Posterior cingulate gyrus (tissue), 11 donors: ENCODE results near the gene NSG2.

Source experiments
- DNase-seq, 10 donors: peaks; one replicate each; pipeline versions ENCODE4 v3.0.0 to v3.0.0-alpha.2; 2020 to 2021; ENCODE audit warnings: mixed read lengths in 3 of 10
- intact Hi-C: fragments of 100-400 bp; cut with DNase I; formaldehyde crosslinking; loops from one replicate; pipeline ENCODE4 v1.15.1; 2023

NSG2 gene

DNA sequence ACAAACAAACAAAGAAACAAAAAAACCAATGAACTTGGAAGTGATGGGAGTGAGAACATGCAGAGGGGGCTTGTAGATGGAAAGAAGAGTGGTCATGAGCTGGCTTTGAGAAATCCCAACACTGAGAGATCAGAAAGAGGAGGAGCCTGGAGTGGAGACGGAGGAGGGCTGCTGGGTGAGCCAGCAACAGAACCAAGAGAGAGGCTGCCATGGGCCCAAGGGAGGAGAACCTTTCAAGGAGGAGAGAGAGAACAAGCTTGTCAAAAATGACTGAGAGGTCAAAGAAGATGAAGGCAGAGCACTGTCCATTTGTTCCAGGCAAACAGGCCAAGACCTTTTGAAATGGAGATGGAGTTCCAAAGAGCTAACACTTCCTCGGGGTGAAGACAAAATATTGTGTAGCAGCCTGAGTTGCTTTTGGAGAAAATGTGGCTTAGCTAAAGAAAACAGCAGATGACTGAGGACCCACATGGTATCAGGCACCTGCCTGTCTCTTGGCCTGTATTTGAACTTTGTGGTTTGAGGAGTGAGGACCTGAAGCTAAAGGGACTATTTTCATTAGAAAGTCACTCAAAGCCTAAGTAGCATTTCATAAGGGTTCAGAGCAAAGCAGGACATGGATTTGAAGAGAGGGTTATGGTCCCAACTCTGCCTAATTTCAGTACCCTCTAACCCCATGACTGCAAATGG, 13.1 kb downstream of the NSG2 start:
- intact Hi-C loops: no loop called here
- DNase-seq: no peak

DNA sequence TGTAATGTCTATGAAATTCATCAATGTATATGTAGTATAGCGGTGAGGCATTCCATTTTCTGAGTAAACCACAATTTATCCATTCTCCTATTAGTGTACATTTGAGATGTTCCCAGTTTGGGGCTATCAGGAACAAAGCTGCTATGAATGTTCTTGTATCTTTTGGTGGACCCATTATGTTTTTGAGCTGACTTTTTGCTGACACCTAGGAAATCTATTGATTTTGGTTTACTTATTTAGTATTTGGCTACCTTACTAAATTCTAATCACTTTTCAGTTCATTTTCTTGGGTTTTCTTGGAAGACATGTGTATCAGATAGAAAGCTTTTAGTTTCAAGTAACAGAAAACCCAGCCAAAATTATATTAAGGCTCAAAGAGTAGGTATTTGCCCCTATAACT, 13.7 kb downstream of the NSG2 start:
- intact Hi-C loops: no loop called here
- DNase-seq: no peak

DNA sequence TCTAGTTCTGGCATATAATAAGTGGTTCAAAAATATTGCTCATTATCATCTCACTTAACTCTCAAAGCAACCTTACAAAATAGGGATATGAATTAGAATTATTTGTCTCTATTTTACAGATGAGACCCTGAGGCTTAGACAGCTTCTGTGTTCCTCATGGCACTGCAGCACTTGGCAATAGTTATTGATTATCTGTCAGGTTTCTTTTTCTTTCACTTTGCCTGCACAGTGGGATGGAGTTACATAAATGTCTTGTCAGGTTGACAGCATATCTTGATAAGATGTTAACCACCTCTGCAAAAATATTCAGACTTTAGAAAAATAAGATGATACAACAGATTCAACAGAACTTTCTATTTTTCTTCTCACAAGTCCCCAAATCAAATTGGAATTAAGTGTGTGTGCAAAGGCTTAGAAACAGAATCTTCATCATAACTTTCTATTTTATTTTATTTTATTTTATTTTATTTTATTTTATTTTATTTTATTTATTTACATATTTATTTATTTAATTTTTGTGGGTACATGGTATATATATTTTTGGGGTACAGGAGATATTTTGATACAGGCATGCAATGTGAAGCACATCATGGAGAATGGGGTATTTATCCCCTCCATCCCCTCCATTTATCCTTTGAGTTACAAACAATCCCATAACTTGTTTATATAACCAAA, 17.7 kb downstream of the NSG2 start:
- intact Hi-C loops: no loop called here
- DNase-seq: no peak

DNA sequence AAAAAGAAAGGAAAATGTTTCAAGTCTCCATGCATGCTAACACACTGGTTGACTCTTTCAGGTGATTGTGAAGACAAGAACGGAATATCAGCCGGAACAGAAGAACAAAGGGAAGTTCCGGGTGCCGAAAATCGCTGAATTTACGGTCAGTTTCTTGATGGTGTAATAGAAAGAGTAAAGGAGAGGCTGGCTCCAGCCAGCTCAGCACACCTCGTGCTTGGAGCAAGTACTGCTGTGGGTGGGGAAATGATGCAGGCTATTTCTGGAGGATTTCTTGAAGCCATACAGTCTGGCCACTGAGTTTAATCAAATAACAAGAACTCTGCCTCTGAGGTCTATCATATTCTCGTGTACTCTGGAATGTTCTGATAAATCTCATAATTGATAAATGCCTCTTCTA, 18.7 kb downstream of the NSG2 start:
- intact Hi-C loops: no loop called here
- peak in 1 of 10 donors; percentile 71 for DNase-seq

DNA sequence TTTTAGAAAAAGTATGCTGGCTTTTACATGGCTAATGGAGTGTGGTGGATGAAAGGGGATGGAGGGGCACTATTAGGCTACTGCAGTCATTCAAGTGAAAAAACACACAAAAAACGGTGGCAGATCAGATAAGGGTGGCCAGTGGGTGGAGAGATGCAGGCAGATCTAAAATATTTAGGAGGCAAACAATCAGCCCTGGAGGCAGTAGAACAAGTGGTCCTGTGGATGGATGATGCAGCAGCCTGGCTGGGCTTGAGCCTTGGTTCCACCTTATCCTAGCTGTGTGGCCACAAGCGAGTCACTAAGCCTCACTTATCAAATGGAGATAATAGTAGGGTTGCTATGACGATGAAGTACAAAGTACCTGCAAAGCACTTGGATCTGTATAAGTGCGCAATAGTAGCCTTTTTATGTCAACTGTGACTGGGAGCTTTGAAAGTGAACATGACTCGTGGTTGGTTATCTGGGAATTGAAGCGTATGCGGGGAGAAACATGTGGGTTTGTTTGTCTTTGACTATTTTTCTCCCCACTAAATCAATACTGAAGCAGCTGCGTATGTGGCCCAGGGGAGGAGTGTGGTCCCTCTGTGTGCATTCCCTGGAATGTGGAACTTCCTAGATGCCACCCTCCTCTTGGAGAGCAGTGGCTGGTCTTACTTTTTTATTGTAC, 20.2 kb downstream of the NSG2 start:
- no peak for DNase-seq
- intact Hi-C loops: no loop called here

DNA sequence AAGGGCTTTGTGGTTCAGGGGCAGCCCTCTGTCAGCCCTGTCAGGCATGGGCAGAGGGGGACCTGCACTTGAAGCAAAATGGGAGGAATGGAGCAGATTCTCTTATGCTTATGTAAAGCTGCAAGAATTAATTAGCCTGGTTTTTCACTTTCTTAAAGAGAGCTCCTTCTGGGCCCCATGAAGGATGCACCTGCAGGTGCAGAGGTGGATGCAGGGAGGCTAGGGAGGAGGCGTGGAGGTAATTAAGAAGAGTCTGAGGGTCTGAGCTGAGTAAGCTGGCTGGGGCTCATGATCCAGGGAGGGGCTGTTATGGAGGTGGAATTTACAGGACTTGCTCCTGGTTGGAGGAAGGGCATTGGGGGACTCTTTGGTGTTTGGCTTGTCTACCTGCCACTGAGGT, 22.0 kb downstream of the NSG2 start:
- intact Hi-C loops: no loop called here
- no peak for DNase-seq

DNA sequence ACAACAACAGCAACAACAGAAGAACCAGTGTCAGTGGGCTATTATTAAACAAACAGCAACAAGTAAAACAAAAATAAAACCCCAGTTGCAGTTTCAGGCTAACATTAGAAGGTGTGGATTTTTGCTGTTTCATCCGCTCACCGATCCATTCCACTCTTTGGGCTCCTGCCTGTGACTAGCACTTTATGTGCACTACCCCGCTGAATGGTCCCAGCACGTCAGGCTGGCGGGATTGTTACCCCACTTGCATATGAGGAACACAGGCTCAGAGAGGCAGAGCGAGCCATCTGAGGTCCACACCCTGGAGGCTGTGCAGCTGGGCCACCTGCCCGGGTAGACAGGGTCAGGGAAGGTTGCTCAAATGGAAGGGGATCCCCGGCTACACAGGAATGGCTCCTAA, 26.0 kb downstream of the NSG2 start:
- no peak for DNase-seq
- intact Hi-C loops: no loop called here

DNA sequence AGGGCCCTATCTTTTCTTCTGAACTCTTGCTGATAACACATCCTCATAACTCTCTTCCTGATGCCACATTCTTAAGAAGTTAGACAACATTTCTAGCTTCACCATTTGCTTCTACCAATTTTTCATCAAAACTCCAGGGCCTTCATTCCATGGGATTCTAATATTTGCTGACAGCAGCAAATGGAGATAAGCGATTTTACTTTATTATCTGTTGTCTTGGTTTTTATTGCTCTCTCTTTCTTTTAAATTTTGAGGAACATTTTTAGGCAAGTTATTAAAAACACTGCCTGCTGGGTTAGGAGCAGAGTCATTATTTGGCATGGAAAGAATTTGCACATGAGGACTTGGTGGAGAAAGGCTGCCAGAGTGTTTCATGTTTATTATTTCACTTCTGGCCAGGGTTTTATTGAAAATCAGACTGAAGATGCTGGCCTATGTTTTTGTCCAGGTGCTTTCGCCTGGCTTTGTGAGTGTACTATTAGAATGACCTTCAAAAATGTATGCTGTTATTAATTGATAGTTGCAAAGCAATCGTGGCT, 27.7 kb downstream of the NSG2 start:
- no peak for DNase-seq
- intact Hi-C loops: no loop called here

DNA sequence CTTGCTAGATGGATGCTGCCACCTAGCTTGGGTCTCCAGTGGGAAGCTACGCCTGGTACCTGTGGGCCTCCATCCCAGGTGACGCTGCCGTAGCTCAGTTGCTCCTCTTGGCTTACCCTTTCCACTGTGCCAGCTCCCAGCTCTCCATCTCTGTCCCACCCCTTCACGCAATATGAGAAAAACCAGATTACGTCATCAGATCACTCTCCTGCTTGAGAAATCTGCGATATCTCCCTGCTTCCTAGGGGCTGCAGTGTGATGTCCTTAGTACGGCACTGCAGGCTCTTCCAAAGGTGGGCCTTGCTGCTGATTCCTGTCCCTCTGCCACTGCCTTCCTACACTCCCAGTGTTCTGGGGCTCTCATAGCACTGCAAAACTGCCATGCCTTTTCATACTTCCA, 28.9 kb downstream of the NSG2 start:
- intact Hi-C loops: no loop called here
- no peak for DNase-seq

DNA sequence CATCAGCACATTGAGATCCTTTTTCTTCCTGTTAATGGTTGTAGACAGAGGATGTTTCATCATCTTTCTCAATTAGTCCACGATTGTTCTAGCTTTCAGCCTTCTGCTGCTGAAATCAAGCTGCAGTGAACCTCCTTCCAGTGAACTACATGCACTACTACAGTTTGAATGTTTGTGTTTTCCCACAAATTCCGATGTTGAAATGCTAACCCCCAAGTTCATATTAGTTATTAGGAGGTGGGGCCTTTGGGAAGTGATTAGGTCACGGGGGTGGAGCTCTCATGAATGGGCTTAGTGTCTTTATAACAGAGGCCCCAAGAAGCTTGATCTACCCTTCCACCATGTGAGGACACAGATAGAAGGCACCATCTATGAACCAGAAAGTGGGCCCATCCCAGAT, 32.9 kb downstream of the NSG2 start:
- intact Hi-C loops: no loop called here
- DNase-seq: no peak

DNA sequence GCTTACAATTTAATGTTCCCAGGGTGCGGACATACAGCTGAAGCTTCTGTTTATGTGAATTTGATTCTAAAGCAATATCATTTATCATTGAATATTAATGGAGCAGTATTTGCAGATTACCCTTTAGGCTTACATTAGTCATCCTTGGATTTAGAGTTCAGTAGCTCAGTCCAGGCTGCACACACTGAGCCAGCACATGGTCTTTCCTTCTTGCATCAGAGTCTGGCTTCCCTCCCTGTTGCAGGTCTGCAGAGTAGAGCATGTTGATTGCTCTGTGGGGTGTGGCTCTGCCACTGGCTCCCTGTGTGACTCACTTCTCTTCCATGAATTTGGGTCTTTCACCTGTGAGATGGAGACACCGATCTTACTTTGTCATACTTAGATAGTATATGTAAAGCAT, 36.8 kb downstream of the NSG2 start:
- no peak for DNase-seq
- intact Hi-C loops: no loop called here

DNA sequence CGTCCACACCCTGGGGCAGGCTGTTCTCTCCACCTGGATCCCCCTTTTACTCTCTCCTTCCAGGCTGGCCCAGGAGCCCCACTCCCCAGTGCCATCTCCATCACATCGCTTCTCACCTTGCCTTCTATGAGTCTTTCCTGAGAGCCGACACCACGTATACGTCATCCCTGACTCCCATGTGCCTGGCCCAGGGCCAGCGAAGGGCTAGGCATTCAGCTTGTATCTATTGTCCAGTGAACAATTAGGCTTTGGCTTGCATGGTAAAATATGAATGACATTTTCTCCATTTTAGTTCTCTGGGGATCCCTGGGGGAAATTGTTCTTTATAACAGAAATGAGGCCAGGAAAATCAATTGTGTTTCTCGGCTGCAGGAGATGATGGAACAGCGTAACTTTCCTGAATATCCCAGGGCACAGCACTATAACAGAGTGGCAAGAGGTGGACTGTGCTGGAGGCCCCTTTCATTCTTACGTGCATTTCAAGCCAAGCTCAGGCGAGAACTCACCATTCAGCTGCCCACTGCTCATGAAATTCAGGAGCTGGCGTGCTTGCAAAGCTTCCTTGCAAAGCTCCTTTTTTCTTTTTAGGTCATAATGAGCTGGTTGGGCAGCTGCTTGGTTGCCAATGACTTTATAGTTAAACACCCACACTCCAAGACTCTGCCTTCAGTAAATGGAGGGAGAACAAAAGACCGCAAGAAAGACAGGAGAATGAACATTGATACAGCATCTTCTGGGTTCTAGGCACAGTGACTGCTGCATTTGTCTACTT, 37.7 kb downstream of the NSG2 start:
- intact Hi-C loops: no loop called here
- peak in 7 of 10 donors; percentile 38 to 90 (median 47) for DNase-seq

DNA sequence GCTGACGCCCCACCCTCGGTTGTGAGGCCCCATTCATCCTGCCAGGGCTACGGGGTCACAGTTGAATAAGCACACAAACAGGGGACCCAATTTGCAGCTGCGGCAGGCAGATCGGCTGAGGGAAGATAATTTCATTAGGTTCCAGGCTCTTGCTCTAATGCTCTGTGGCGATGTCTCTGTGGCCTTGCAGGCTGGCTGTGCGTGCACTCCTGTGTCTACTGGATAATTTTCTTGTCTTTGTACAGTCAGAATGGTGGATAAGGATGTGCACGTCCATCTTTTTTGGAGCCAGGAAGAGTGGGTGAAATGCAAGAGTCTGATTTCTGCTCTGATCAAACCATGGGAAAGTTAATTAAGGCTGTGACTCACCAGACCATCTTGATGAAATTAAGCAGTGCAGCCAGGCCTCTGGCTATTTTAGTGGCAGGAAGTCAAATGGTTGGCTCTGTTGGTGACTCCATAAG, 39.2 kb downstream of the NSG2 start:
- DNase-seq: no peak

DNA sequence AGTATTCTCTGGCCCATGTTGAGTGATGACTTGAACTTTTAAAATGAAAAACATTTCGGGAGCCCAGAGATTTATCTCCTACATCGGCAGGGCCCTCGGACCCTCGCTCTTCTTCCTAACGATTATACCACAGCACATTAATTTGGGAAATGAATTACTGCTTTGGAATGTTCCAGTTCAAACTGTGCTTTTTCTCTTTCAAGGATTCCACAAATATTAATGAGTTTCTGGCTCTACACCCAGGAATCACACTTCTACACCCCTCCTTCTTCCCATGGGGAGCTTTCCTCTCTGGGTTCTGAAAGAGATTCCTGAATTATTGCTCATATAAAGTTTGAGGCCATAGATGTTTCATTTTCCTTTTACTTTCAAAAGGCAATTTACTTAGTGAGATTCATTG, 41.2 kb downstream of the NSG2 start:
- intact Hi-C loops: no loop called here
- no peak for DNase-seq

More for the DNA sequence above, 39.2 kb downstream of the NSG2 start:
- intact Hi-C loops: no loop called here

DNA sequence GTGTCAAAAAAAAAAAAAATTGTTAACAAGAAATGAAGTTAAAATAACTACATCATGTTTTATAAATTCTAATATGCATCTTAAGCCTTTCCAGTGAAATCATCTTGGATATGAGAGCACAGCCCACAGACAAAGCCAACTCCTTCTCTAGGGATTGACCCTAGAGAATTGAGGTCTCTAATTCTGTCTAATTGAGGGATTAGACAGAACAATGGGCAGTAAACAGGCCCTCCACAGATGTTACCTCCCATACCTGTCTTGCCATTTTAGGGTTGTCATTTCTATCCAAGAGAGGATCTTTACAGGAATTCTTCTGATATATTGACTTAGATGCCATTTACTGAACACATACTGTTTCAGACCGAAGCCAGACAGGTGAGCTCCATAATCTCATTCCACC, 42.3 kb downstream of the NSG2 start:
- intact Hi-C loops: no loop called here
- DNase-seq: no peak

DNA sequence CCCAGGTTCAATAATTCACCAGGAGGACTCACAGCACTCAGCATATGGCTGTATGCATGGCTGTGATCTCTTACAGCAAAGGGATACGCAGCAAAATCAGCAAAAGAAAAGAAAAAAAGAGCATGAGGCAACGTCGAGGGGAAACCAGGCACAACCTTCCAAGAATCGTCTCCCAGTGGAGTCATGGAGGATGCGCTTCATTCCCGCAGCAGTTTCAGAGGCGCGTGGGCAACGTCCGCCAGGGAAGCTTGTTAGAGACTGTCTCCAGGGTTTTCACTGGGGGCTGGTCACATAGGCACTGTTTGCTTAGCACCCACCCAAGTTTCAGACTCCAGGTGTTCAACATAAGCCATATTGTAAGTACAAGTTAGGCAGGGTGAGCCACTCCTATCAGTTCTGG, 44.6 kb downstream of the NSG2 start:
- no peak for DNase-seq
- intact Hi-C loops: no loop called here

DNA sequence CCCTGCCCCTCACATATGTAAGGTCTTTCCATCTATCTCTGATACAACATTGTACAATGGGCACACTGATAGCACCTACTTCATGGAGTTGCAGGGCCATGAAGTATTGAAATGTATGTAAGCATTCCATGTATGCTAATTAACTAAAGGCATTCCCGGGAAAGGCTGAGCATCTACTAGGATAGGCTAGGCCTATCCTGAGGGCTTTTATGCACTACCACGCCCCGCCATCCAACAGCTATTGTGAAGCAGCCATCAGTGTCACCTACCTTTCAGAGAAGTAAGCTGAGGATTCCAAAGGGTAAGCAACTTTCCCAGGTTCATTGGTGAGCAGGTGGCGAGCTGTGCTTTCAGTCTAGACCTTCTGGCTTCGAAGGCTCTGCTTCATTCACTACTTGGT, 47.6 kb downstream of the NSG2 start:
- intact Hi-C loops: no loop called here

DNA sequence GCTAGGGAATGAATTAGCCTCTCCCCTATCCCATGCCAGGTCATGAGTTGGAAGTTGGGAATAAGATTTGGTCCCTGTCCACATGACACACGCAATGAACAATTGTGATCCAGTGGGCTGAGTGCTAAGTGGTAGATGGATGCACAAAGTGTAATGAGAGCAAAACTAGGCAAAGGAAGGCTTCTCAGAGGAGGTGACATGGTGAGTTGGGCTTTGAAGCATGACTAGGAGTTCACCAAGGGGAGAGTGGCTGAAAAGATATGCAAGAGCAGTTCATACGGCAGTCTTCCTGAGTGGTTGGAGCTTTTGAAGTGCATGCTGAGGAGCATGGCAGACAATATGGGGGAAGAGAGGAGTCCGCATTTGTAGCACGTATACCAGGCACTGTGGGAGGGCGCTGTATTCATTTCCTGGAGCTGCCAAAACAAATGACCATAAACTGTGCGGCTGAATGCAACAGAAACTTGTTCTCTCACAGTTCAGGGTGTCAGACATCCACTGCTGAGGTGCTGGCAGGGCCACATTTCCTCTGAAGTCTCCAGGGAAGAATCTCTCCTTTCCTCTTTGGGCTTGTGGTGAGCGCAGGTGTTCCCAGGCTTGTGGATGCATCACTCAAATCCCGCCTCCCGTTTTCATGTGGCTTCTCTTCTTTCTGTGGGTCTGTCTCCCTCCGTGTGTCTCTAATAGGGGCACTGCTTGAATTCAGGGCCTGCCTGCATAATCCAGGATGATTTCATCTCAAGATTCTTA, 49.5 kb downstream of the NSG2 start:
- intact Hi-C loops: no loop called here
- DNase-seq: no peak

More for the DNA sequence above, 47.6 kb downstream of the NSG2 start:
- DNase-seq: no peak

DNA sequence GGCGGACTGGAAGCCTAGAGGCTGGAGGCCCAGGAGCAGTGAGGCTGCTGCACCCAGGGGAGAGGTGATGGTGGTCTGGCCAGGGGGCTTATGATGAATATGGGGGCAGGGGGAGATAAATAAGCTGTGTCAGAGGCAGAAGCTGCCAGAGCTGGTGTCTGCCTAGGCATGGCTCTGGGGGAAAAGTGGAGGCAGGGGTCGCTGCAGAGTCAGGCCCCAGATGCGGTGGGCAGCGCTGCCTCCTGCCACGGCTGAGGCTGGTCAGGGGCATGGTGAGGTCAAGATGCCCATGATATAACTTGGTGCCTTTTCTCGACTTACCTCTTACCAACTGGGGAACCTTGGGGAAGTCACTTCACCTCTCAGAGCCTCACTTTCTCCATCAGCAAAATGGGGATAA, 51.1 kb downstream of the NSG2 start:
- intact Hi-C loops: no loop called here
- no peak for DNase-seq
